Calu3 (cell line): ENCODE data around the gene MYRFL. TPM values are rescaled to one million over a fixed set of nuclear protein-coding genes. Genes with fewer than 3 reads are reported as not detected.

Source experiments
- BruUV-seq: library from RNA; stranded (reverse); fragments of 400-500 nt; replicated peaks from 2 replicates; lab custom pipeline; 2021; lab: Mats Ljungman, UMichigan
- CTCF ChIA-PET: fragments of 300-600 bp; sonication (Branson Sonifier 250); formaldehyde crosslinking; loops from one replicate; lab custom pipeline; 2022; ENCODE audit warnings: antibody characterized with exemption; lab: Charles Lee
- DNase-seq: peaks from one replicate; pipeline ENCODE4 v3.0.0; 2022
- H3K27ac Mint-ChIP-seq: one replicate; pipeline ENCODE4 v1.8.0; 2022; ENCODE audit warnings: mixed read lengths; ENCODE audit not compliant: unreplicated experiment
- H3K27me3 Mint-ChIP-seq: one replicate; pipeline ENCODE4 v1.8.0; 2022; ENCODE audit warnings: mixed read lengths; ENCODE audit not compliant: unreplicated experiment
- H3K36me3 Mint-ChIP-seq: one replicate; pipeline ENCODE4 v1.8.0; 2022; ENCODE audit warnings: mild to moderate bottlenecking, moderate library complexity, mixed read lengths; ENCODE audit not compliant: insufficient read depth, unreplicated experiment
- H3K4me1 Mint-ChIP-seq: one replicate; pipeline ENCODE4 v1.8.0; 2022; ENCODE audit warnings: mild to moderate bottlenecking, low read depth, mixed read lengths; ENCODE audit not compliant: unreplicated experiment
- H3K4me3 Mint-ChIP-seq: one replicate; pipeline ENCODE4 v1.8.0; 2022; ENCODE audit warnings: mild to moderate bottlenecking, low read depth, moderate library complexity, mixed read lengths; ENCODE audit not compliant: unreplicated experiment
- H3K9me3 Mint-ChIP-seq: one replicate; pipeline ENCODE4 v1.8.0; 2022; ENCODE audit warnings: low read depth, mixed read lengths; ENCODE audit not compliant: unreplicated experiment
- CTCF ChIP-seq: fragments of 200-600 bp; IDR thresholded peaks from one replicate; pipeline ENCODE4 v1.8.0; 2022; ENCODE audit warnings: antibody characterized with exemption; ENCODE audit not compliant: unreplicated experiment
- intact Hi-C: fragments of 100-400 bp; cut with micrococcal nuclease; formaldehyde crosslinking; loops from one replicate; pipeline ENCODE4 v1.10.0; 2022; ENCODE audit not compliant: unreplicated experiment
- total RNA-seq: library from RNA; stranded (reverse); gene quantifications from 2 replicates; pipeline ENCODE4 v1.2.3, GENCODE V29; 2022

MYRFL gene
- total RNA-seq, 1 experiment from 2014 or later, result 1.7 TPM

DNA sequence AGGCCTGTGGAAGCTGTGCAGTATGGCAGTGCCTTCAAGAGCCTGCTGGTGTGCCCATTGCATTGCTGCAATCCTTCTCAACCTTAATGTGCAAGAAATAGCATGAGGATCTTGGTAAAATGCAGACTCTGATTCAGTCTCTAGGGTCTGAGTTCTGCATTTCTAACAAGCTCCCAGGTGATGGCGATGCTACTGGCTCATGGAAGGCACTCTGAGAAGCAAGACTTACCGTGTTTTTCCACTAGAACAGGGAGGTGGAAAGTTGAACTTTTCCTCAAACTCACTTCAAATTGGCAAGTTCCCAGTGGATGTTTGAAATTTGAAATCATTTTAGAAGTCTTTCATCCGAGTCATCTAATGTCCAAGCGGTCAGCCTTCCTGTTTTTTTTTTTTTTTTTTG lies 55.5 kb downstream of the MYRFL start:
- Mint-ChIP-seq H3K9me3 (no peaks in the 10 kb centered on the region), H3K36me3 (peaks cover 6% of the 10 kb centered on the region), H3K4me1 (peaks cover 16% of the 10 kb centered on the region), H3K27me3 (no peaks in the 10 kb centered on the region), H3K27ac (no peak overlapping the region), H3K4me3 (no peak overlapping the region)
- no peak for TF ChIP-seq CTCF
- no TSS peak for BruUV-seq
- no peak for DNase-seq
- intact Hi-C loops, result loop anchor here (5.0 kb wide), 1 partner anchor 842 kb away; no protein-coding TSS in a partner anchor
- CTCF ChIA-PET, result no interaction called here

GRCh38 chr12:69881771-69882170 lies 56.7 kb downstream of the MYRFL start:
- Mint-ChIP-seq H3K4me3 (no peak overlapping the region), H3K27ac (no peak overlapping the region), H3K27me3 (no peaks in the 10 kb centered on the region), H3K4me1 (peaks cover 16% of the 10 kb centered on the region), H3K9me3 (no peaks in the 10 kb centered on the region), H3K36me3 (peaks cover 6% of the 10 kb centered on the region)
- BruUV-seq, result no TSS peak
- TF ChIP-seq CTCF, result no peak
- CTCF ChIA-PET, result no interaction called here
- no peak for DNase-seq
- intact Hi-C loops, result loop anchor here (5.0 kb wide), 1 partner anchor 841 kb away; no protein-coding TSS in a partner anchor

GRCh38 chr12:69884386-69884785 lies 59.4 kb downstream of the MYRFL start:
- DNase-seq, result no peak
- Mint-ChIP-seq H3K4me1 (peaks cover 7% of the 10 kb centered on the region), H3K36me3 (peaks cover under 1% of the 10 kb centered on the region), H3K4me3 (no peak overlapping the region), H3K27me3 (no peaks in the 10 kb centered on the region), H3K27ac (no peak overlapping the region), H3K9me3 (no peaks in the 10 kb centered on the region)
- intact Hi-C loops, result loop anchor here (5.0 kb wide), 1 partner anchor 838 kb away; no protein-coding TSS in a partner anchor
- BruUV-seq, result no TSS peak
- CTCF ChIA-PET, result no interaction called here
- no peak for TF ChIP-seq CTCF

GRCh38 chr12:69885658-69886057 lies 60.6 kb downstream of the MYRFL start:
- CTCF ChIA-PET, result no interaction called here
- DNase-seq, result no peak
- no peak overlapping the region for H3K27ac Mint-ChIP-seq
- BruUV-seq, result no TSS peak
- no peaks in the 10 kb centered on the region for H3K4me1 Mint-ChIP-seq
- intact Hi-C loops, result no loop called here
- no peaks in the 10 kb centered on the region for H3K36me3 Mint-ChIP-seq
- H3K4me3 Mint-ChIP-seq, result no peak overlapping the region
- H3K9me3 Mint-ChIP-seq, result no peaks in the 10 kb centered on the region
- no peak for TF ChIP-seq CTCF
- no peaks in the 10 kb centered on the region for H3K27me3 Mint-ChIP-seq
